ENCODE data around the gene LMX1B.

GRCh38 chr9:126684965-126685465 lies 71.3 kb downstream of the LMX1B start:
- TF ChIP-seq, protein P1, sequence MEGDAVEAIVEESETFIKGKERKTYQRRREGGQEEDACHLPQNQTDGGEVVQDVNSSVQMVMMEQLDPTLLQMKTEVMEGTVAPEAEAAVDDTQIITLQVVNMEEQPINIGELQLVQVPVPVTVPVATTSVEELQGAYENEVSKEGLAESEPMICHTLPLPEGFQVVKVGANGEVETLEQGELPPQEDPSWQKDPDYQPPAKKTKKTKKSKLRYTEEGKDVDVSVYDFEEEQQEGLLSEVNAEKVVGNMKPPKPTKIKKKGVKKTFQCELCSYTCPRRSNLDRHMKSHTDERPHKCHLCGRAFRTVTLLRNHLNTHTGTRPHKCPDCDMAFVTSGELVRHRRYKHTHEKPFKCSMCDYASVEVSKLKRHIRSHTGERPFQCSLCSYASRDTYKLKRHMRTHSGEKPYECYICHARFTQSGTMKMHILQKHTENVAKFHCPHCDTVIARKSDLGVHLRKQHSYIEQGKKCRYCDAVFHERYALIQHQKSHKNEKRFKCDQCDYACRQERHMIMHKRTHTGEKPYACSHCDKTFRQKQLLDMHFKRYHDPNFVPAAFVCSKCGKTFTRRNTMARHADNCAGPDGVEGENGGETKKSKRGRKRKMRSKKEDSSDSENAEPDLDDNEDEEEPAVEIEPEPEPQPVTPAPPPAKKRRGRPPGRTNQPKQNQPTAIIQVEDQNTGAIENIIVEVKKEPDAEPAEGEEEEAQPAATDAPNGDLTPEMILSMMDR (IDR thresholded peaks at IDR 0.05), result no peak
- TF ChIP-seq POLR2AphosphoS5 (IDR thresholded peaks at IDR 0.05), result no peak

All from upper lobe of left lung (tissue), 4 donors.